Umbilical cord (tissue), 2 donors: ENCODE results near the gene MTSS2. TPM values are rescaled to one million over a fixed set of nuclear protein-coding genes. Genes with fewer than 3 reads are reported as not detected.

Source experiments
- DNase-seq: peaks from one replicate; pipeline ENCODE4 v3.0.0-alpha.2; 2015; ENCODE audit warnings: low spot score
- total RNA-seq: library from RNA; depleted of rRNA; stranded (reverse); fragments of >200 nt; gene quantifications from one replicate; pipeline ENCODE4 v1.2.3, GENCODE V29; 2014; ENCODE audit warnings: low replicate concordance; ENCODE audit not compliant: insufficient read depth

The MTSS2 gene
- total RNA-seq, 1 donor from 2014 or later: 32.5 TPM

DNA sequence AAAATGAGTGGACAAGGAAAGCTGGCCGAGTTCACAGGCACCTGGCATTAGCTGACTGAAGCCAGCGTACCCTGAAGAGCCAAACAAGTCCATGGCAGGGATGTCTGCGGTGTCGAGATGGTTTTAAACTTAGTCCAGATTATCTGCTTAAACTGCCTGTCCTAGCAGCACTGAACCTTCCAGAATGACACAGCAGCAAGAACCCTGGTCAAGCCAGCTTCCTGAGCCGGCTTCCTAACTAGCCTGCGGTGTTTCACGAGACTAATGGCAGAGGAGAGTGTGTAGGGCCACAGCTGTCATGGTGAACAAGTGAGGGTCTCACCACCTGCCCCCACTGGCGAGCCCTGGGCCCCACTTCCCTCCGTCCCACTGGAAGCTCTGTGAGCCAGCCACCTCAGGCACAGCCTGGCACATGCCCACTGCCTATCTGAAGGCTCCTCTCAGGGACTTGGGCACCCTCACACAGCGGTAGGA is 28.8 kb upstream of the MTSS2 start:
- no peak for DNase-seq

DNA sequence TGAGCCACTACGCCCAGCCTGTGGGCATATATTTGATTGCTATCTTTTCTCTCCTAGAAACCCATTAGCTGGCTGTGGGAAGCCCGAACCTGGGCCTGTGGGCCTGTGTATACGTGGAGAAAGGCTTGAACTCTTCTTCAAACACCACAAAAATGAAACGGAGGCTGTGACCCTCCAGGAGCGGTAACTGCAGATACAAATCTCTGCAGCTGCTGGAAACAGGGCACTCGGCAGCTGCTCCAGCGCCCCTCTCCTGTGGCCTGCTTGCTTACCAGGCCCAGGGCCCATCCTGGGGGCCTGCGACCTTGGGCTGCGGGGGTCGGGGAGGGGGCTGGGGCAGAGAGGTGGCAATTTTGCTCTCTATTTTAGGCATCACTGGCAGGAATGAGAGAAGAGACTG is 28.0 kb upstream of the MTSS2 start:
- DNase-seq: no peak

DNA sequence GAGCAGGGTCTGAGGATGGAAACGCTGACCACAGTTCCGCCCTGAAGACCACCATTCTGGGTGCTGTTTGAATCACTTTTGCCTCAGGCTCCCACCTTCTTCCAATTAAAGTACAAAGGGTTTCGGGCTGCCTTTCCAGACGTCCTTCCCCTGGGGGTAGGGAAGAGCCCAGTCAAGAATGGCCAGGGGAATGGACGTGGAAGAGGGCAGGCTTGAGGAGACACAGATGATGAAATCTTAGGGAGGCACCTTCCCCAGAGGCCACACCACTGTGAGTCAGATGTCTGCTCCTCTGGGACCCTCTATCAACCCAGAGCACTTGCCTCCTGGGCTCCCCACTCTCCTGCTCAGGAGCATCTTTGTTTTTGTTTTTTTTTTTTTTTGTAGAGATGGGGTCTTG is 27.5 kb upstream of the MTSS2 start:
- DNase-seq: no peak

DNA sequence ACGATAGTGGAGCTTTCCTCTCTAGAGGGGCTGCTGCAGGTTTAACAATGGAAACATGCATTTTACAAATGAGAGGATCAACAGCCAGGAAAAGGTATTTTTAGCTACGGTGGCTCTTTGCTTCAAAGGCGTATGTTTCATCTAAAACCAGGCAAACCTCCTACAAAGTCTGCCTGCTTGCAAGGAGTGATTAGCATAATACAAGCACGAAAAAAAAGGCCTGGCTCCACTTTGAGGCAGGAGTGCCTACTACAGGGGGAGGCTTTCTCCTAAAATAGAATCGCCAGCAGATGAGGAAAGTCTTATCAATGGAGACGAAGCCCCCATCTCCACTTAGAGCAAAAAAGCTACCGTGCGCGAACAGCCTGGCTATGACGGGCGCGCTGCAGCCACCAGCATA is 27.1 kb upstream of the MTSS2 start:
- no peak for DNase-seq

DNA sequence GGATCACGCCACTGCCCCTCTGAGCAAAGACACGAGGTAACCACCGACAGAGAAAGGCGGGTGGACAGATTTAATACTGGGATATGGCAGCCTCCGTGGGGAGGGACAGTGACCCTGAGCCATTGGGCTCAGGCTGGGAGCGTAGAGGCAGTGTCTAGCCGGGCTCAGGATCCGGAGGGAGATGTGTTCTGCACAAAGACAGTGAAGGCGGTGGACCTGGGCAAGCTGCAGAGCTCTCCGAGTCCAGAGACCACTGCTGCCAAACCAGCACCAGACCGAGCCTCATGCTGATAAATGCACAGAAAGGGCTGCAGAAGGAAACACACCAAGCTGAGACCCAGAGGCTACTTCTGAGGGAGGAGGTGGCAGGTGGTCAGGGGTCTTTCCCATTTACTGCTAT is 26.5 kb upstream of the MTSS2 start:
- DNase-seq: no peak

DNA sequence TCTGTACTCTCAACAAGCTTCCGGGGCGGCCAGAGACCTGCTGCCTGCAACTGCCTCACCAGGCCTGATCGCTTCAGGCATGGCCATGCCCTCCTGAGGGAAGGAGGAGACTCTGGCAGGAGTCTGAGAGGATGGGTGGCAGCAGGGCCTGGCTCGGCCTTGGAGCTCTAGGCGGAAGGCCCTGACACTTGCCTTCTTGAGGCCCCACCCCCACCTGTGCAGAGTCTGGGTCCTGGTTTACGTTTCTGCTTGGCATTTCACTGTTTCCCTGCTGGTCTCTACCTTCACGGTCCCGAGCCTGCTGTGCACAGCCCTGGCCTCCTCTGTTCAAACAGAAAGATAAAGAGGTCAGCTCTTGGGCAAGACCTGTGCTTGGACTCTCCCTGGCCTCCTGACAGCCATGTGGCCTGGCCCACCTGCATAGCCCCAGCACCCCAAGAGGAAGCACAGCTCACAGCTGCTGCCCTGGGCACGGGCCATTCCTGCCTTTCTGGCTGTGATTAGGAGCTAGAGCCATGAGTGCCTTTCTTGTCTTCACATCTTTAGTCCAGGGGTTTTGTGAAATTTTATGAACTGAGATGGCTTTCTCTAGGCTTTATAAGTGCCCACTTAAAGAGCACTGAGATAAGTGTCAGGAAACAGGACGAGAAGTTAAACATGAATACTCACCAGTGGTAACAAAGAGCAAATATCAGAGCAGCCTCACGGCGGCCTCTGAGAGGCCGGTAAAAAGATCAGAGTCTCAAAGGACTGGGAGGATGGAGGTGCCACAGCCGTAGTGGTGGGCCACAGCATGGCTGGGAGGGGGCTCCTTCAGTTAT is 25.6 kb upstream of the MTSS2 start:
- peak; percentile 76 for DNase-seq

DNA sequence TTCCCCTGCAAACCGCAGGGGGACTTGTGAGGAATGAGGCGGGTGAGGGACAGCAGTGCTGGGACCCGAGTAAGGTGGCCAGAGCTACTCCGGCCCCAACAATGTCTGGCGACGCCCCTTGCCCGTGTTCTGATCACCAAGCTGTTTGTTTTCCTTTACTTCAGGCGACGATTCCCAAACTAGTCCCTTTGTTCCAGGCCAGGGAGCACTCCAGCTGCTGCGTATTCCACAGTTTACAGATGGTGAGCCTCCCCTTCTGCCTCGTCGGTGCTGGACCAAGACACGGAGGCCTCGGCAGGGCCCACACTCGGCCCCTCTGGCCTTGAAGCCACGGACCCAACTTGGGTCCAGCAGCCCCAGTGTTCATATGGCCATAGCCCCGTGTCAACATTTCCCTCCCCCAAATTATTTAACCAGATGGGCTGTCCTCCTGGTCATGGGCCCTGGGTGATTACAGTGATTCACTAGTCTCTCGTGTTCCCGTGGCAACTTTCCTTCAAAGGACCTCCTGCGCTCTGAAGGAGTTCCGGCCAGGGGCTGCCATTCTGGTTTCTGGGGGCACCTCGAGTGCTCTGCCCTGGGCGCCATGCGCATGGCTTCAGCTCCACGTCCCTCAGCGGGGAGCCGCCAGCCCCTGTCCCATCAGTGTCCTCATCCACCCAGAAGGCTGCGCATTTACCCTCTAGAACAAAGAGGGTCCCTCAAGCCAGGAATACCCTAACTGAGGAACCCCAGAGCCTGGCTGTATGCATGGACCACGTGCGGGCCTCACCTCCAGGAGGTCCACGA is 24.8 kb upstream of the MTSS2 start:
- no peak for DNase-seq

DNA sequence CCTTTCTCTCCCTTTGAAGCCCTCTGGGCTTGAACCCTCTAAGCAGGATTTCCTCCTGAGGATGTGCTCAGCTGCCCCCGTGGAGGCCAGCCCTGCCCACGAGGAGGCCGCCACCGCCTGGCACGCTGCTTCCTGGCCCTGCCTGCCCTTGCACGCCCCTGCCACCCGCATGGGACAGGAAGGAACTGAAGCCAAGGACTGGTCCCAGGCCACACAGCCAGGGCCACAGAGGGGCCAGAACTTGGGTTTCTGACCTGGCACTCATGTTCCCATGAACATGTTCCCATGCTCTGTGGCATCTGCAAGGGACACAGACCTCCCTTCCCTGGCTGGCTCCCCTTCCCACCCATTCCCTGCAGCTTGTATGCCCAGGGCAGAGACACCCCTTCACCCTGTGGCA is 24.1 kb upstream of the MTSS2 start:
- DNase-seq: no peak

DNA sequence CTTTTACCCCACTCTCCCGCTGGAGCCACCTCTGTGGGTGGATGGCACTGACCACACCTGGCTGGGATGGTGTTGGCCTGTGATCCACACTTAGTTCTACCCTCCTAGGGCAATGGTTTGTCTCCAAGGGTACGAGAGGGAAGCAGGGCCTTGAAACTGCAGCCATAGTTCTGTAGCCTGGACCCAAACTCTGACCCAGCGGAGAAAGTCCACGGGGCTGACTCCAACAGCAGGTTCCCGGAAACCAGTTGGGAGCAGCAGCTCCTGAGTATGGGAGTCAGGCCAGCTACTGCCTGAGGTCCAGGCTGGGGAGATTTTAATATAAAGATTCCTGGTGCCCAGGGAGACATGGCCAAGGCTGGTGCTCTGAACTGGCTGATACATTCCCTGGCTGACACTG is 23.6 kb upstream of the MTSS2 start:
- DNase-seq: no peak

DNA sequence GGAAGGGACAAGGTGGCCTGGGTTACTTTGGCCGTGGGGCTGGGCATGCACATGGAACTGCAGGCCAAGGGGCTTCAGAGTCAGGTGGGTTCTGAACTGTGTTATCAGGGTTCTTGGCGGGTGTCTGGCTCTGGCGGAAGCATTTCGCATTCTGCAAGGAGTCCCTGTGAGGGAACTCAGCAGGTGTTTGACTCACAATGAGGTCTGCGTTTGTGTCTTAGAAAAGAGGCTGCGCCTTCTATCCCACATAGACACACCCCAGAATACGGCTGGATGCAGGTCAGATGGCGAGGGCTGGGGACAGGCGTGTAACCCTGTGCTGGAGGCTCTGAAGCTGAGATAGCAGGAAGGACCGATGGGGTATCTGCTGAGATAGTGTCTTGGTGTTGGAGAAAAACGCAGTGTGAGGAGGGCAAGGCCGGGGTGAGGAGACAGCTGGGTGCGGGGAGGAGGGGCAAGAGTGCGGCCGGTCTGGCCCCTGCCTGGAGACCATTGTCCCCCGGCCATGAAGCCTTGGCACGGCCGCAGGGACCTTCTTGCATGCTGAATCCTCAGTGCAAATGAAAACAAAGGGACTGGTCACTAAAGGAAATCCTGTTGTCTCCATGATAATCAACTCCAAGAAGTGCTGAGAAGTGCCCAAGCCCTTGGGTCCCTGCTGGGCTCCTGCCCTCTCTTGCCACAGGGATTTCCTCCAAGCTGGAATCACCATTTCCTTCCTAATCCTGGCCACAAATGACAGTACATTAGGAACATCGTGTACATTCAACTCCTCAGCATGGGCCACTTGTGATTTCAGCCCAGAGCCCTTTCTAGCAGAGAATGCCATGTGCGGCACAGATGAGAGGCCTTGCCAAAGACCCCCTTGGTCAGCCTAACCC is 22.8 kb upstream of the MTSS2 start:
- DNase-seq: no peak

DNA sequence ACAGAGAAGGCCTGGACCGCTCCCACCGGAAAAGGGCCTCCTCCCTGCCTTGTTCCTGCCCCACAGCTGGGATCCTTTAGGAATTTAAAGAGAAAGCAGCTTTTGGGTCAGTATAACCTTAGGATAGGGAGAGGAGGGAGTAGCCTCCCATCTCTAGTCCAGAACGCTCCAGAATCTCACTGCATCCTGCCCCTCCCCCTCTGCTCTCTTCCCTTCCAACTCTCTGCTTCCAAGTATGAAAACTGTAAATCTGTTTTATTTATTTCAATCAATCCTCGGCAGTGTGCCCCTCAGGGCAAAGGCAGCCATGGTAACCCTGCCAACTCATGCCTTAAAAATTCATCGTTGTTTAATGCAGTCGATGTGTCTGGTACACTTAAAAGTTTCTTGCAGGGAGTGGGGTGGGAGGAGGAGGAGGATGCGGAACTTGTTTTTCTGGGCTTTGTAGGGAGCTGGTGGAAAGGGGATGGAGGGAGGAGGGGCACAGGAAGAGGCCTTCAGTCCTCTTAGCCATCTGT is 21.2 kb upstream of the MTSS2 start:
- peak; percentile 91 for DNase-seq

DNA sequence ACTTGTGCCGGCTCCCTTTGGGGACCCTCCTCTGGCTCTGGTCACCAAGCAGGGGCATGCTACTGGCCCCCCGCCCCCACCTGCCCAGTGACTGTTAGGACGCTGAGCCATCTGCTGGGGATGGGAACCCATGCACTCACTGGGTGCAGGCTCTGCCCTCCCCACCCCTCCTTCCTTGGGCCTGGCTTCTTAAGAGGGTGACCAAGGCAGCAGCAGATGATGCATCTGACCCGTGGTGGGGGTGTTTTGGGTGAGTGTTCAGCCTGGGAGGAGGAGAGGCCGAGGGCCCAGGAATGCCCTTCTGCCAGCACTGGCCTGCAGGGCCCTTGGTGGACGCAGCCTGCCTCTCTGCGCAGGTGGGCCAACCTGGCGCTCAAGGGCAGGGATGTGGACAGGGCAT is 19.2 kb upstream of the MTSS2 start:
- DNase-seq: no peak

DNA sequence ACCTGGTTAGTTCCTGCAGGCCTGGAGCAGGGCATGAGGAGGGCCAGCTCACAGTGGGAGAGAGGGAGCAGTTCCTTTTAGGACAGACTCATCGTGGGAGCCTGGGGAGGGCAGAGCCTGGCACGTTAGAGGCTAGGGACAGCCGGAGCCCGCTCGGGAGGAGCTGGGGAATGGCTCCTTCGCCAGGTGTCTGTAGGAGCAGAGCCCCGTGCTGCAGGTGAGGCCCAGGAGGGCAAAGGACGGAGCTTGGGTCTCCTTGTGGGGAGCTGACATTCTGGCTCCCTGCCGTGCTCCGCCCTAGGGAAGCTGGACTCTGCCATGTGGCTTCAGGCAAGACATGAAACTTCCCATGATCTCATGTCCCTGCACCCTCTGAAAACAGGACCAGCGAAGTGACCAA is 18.7 kb upstream of the MTSS2 start:
- no peak for DNase-seq

DNA sequence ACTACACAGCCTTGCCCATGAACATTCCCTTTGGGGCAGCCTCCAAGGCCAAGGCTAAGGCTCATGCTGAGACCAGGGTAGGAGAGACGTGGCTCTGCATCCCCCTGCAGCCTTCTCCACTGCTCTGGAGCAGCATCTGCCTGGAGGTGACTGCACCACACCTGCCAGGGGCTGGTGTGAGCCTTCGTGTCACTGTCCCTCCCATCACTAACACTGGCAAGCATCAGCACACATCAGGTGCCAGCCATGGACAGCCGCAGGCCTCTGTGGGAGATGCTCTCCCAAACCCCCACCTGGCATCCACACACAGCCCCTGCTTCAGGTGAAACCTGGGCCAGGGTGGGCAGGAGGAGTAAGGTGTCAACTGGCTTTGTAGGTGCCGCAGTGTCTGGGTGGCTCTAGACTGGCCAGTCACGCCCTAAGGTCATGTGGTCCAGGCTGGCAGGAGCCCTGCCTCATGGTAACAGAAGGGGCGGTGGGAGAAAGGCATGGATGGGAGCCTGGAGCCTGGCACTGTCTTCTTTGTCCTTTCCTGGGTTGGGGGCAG is 18.1 kb upstream of the MTSS2 start:
- DNase-seq: no peak

DNA sequence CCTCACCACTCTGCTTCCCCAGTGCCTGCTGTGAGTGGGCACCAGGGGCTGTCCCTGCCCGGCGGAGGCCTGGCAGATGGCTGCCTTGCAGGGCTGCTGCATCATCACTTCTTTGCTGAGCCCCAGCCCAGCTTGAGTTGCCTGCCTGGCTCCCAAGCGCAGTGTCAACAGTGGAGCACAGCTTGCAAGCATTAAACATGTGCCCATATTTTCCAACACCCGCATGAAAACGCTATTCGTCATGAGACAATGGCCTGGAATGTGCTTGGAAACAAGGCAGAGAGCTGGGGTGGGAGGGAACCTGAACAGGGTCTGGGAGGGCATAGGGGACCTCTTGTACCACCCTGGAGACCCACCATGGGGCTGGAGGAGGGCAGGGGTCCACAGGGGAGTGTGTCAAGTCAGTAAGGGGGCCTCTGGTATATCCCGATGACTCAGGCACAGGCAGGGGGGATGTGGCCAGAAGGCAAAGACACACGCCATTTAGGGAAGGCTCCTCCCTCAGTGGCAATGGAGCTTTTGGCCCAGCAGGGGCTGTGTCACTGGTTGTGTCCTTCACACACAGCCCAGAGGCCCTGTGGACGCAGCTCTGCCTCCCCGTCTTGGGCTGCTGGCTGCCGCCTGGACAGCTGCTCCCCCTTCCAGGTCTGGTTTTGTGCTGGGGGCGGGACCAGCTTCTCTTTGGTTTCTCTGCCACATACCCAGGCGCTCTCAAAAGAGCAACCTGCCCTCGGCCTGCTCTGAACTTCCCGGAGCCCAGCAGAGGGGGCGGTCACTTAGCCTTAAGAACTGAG is 17.4 kb upstream of the MTSS2 start:
- DNase-seq: peak; percentile 72

DNA sequence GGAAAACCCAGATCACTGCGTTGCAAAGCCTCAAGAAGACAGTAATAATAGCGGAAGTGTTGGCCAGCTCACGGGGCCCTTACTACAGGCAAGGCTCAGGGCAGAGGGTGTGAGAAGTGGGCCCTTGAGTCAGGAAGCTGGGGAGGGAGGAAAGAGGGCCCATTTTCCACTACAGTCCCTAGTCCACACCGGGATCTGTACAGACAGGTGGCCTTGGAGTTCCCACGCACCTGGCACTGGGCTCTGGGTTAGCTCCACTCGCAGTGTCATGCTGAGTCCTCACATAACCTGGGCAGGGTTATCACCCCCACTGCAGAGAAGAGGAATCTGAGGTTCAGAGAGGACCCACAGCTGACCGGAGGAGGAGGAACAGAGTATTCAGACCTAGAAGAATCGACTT is 16.8 kb upstream of the MTSS2 start:
- no peak for DNase-seq

DNA sequence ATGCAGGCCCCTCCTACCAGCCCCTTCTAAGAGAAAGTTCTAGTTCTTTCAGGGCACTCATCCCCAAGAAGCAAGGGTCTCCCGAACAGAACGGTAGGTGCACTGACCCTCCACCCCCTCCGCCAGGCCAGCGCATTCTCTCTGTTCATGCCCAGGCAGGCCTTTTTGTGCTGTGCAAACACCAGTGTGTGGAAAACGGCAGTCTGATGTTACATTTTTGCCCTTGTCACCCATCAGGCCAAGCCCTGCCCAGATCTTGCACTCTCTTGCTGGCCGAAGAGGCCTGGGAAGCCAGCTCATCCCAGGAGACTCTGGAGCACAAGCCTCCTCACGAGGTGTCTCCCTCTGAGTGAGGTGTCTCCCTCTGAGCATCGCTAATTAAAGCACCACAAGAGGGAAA is 16.1 kb upstream of the MTSS2 start:
- DNase-seq: no peak

DNA sequence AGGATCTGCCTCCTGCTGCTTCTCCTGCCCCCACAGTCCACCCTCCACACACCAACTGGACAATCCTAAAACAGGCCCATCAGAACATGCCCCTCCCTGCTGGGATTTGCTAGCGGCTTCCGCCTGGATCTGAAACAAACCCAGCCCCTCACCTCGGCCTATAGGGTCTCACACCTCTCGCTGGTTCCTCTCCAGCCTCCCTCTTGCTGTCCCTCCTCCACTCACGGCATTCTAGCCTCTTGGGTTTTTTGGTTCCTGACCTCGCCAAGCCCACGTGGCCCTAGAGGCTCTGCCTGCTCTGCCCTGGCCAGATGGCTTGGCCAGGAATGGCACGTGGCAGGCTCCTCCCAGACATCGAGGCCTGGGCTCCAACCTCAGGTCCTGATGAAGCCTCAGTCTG is 15.7 kb upstream of the MTSS2 start:
- no peak for DNase-seq

DNA sequence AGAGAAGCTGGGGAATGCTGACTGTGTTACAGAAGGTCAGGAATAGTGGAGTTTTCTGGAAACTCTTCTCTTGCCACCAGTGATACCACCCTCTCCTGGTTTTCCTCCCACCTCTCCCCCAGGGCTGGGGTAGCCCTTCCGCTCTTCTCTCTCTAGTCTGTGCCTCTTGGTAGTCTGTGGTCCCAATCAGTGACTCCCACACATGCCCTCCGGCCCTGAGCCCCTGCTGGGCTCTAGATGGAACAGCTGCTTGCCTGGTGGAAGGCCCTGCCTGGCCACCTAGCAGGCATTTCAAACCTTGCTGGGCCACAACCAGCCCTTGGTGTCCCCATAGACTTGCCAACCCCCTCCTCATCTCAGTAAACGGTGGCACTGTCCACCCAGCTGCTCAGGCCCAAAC is 15.2 kb upstream of the MTSS2 start:
- no peak for DNase-seq
